PC-3 (cell line): ENCODE data around the gene TMEFF2. TPM values are rescaled to one million over a fixed set of nuclear protein-coding genes. Genes with fewer than 3 reads are reported as not detected.

Source experiments
- ATAC-seq: fragments of 200-7000 bp; cut with Tn5 transposase; 2 replicates; pipeline ENCODE4 v1.9.1; 2020; ENCODE audit warnings: mild to moderate bottlenecking, moderate library complexity
- BruUV-seq: library from RNA; stranded (reverse); fragments of 400-500 nt; replicated peaks from 2 replicates; lab custom pipeline; 2021; lab: Mats Ljungman, UMichigan
- CTCF ChIA-PET: fragments of 300-600 bp; sonication (Branson Sonifier 250); formaldehyde crosslinking; loops from one replicate; lab custom pipeline; 2022; ENCODE audit warnings: antibody characterized with exemption; lab: Charles Lee
- POLR2A ChIA-PET: fragments of 300-600 bp; sonication (Branson Sonifier 250); formaldehyde crosslinking; loops from one replicate; lab custom pipeline; 2022; ENCODE audit warnings: antibody characterized with exemption; ENCODE audit not compliant: unreplicated experiment; lab: Charles Lee
- DNase-seq: peaks from one replicate; pipeline ENCODE4 v3.0.0-alpha.2; 2015
- H2AFZ ChIP-seq: fragments of 300-600 bp; sonication (generic); 2 replicates; pipeline ENCODE4 v1.6.0; 2016; ENCODE audit warnings: antibody characterized with exemption, low read length
- H3F3A ChIP-seq: fragments of 300-600 bp; sonication (generic); one replicate; pipeline ENCODE4 v1.6.0; 2017; ENCODE audit warnings: antibody characterized with exemption, low read length, control low read depth, mild to moderate bottlenecking; ENCODE audit not compliant: unreplicated experiment
- H3K27ac ChIP-seq: fragments of 300-600 bp; sonication (generic); 2 replicates; pipeline ENCODE4 v1.5.1; 2016; ENCODE audit warnings: mild to moderate bottlenecking, low read length
- H3K27me3 ChIP-seq: fragments of 300-600 bp; sonication (generic); 2 replicates; pipeline ENCODE4 v1.6.1; 2016; ENCODE audit warnings: low read length, mixed read lengths
- H3K36me3 ChIP-seq: fragments of 300-600 bp; sonication (generic); 2 replicates; pipeline ENCODE4 v1.6.1; 2016; ENCODE audit warnings: low read depth, mixed run types, low read length, mixed read lengths
- H3K4me1 ChIP-seq: fragments of 300-600 bp; sonication (generic); 2 replicates; pipeline ENCODE4 v1.5.1; 2016; ENCODE audit warnings: low read length; ENCODE audit not compliant: insufficient read depth
- H3K4me2 ChIP-seq: fragments of 300-600 bp; sonication (generic); 2 replicates; pipeline ENCODE4 v1.6.0; 2016; ENCODE audit warnings: low read length
- H3K4me3 ChIP-seq: fragments of 300-600 bp; sonication (generic); 2 replicates; pipeline ENCODE4 v1.5.1; 2016; ENCODE audit warnings: mild to moderate bottlenecking, low read length, mixed read lengths
- H3K79me2 ChIP-seq: fragments of 300-600 bp; sonication (generic); 2 replicates; pipeline ENCODE4 v1.6.1; 2017; ENCODE audit warnings: low read length, mixed read lengths
- H3K9ac ChIP-seq: fragments of 300-600 bp; sonication (generic); 2 replicates; pipeline ENCODE4 v1.6.0; 2016; ENCODE audit warnings: mild to moderate bottlenecking, low read length
- H3K9me2 ChIP-seq: fragments of 300-600 bp; sonication (generic); replicated peaks from 2 replicates; pipeline ENCODE4 v1.6.1; 2016; ENCODE audit warnings: mixed run types, low read length, mixed read lengths
- H3K9me3 ChIP-seq: fragments of 300-600 bp; sonication (generic); 2 replicates; pipeline ENCODE4 v1.6.1; 2016; ENCODE audit warnings: low read length, mixed read lengths
- H4K20me1 ChIP-seq: fragments of 300-600 bp; sonication (generic); 2 replicates; pipeline ENCODE4 v1.6.1; 2016; ENCODE audit warnings: low read length, mixed read lengths
- EZH2 ChIP-seq: fragments of 300-600 bp; sonication (generic); IDR thresholded peaks from one replicate; pipeline ENCODE4 v1.6.1; 2017; ENCODE audit warnings: antibody characterized with exemption, mild to moderate bottlenecking, low read length; ENCODE audit not compliant: unreplicated experiment
- EZH2phosphoT487 ChIP-seq: fragments of 300-600 bp; sonication (generic); IDR thresholded peaks from 2 replicates; pipeline ENCODE4 v1.6.1; 2018; ENCODE audit warnings: mild to moderate bottlenecking, antibody characterized with exemption, low read length, borderline replicate concordance
- intact Hi-C: fragments of 100-400 bp; cut with micrococcal nuclease; formaldehyde crosslinking; loops from 2 replicates; pipeline ENCODE4 v1.9.0; 2023
- total RNA-seq: library from RNA; depleted of rRNA; stranded (reverse); fragments of >200 nt; gene quantifications from 2 replicates; pipeline ENCODE4 v1.2.3, GENCODE V29; 2014
- TF ChIP-seq, protein P1 (sequence below): fragments of 300-600 bp; sonication (generic); conservative IDR thresholded peaks from 2 replicates; pipeline ENCODE4 v1.5.1; 2017; ENCODE audit warnings: antibody characterized with exemption, low read depth, mild to moderate bottlenecking, low read length

The TMEFF2 gene
- total RNA-seq, 1 experiment from 2014 or later = not detected

DNA sequence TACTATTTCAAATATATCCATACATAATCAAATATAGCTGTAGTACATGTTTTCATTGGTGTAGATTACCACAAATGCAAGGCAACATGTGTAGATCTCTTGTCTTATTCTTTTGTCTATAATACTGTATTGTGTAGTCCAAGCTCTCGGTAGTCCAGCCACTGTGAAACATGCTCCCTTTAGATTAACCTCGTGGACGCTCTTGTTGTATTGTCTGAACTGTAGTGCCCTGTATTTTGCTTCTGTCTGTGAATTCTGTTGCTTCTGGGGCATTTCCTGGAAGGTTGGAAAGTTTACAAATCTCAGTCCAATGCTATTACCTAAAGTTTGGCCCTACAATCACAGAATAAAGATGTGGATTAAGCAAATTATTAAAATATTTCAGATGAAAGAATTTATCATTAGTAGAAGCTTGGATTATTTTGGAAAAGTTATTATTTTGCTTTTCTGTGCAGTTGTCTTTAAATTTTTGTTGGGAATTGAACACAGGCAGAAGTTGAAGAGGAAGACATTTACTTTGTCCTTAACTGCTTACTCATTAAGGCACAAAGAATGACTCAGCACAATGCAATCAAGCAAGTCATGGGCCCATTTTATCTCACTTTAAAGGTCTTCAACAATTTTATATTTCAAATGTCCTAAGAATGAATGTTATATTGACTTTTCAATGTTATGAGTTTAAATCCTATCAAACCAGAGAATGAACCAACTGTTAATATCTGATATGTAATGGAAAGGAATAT, 244.4 kb downstream of the TMEFF2 start:
- BruUV-seq = no TSS peak
- H3K79me2 ChIP-seq = no peaks in the 10 kb centered on the region
- H4K20me1 ChIP-seq = no peaks in the 10 kb centered on the region
- TF ChIP-seq, protein P1, sequence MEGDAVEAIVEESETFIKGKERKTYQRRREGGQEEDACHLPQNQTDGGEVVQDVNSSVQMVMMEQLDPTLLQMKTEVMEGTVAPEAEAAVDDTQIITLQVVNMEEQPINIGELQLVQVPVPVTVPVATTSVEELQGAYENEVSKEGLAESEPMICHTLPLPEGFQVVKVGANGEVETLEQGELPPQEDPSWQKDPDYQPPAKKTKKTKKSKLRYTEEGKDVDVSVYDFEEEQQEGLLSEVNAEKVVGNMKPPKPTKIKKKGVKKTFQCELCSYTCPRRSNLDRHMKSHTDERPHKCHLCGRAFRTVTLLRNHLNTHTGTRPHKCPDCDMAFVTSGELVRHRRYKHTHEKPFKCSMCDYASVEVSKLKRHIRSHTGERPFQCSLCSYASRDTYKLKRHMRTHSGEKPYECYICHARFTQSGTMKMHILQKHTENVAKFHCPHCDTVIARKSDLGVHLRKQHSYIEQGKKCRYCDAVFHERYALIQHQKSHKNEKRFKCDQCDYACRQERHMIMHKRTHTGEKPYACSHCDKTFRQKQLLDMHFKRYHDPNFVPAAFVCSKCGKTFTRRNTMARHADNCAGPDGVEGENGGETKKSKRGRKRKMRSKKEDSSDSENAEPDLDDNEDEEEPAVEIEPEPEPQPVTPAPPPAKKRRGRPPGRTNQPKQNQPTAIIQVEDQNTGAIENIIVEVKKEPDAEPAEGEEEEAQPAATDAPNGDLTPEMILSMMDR = no peak
- TF ChIP-seq EZH2phosphoT487 (no peak), EZH2 (no peak)
- DNase-seq (peak; percentile 36), ATAC-seq (peak; percentile 45; the same call in 1 of the 2 replicates)
- H3F3A ChIP-seq = no peaks in the 10 kb centered on the region
- no peaks in the 10 kb centered on the region for H3K9me2 ChIP-seq
- no peak overlapping the region; the same call in 1 of the 2 replicates for H3K27ac ChIP-seq
- no peak overlapping the region for H3K4me2 ChIP-seq
- no peaks in the 10 kb centered on the region for H3K27me3 ChIP-seq
- H2AFZ ChIP-seq = peak overlapping the region; percentile 33; the same call in 1 of the 2 replicates
- H3K4me1 ChIP-seq = peaks cover 12% of the 10 kb centered on the region; the same call in 1 of the 2 replicates
- no peaks in the 10 kb centered on the region for H3K9me3 ChIP-seq
- H3K36me3 ChIP-seq = no peaks in the 10 kb centered on the region
- ChIA-PET CTCF (no interaction called here), POLR2A (no interaction called here)
- intact Hi-C loops = no loop called here
- H3K4me3 ChIP-seq = no peak overlapping the region
- H3K9ac ChIP-seq = no peak overlapping the region

DNA sequence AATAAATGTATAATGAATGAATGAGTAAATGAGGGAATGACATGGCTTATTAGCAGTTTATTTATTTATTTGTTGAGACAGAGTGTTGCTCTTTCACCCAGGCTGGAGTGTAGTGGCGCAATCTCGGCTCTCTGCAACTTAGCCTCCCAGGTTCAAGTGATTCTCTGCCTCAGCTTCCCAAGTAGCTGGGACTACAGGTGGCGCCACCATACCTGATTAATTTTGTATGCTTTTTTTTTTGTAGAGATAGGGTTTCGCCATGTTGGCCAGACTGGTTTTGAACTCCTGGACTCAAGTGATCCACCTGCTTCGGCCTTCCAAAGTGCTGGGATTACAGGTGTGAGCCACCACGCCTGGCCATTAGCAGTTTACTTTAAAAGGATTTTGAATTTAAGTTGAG, 247.5 kb downstream of the TMEFF2 start:
- no peak overlapping the region for H3K4me2 ChIP-seq
- BruUV-seq = no TSS peak
- no peaks in the 10 kb centered on the region for H3K36me3 ChIP-seq
- no peaks in the 10 kb centered on the region for H3K9me3 ChIP-seq
- H3K9ac ChIP-seq = no peak overlapping the region
- TF ChIP-seq EZH2phosphoT487 (no peak), EZH2 (no peak)
- TF ChIP-seq, protein P1 = no peak
- peaks cover 12% of the 10 kb centered on the region; the same call in 1 of the 2 replicates for H3K4me1 ChIP-seq
- CTCF ChIA-PET = no interaction called here
- no peak for DNase-seq
- H2AFZ ChIP-seq = no peak overlapping the region
- POLR2A ChIA-PET = no interaction called here
- no peaks in the 10 kb centered on the region for H3K79me2 ChIP-seq
- no peaks in the 10 kb centered on the region for H3K27me3 ChIP-seq
- H3K27ac ChIP-seq = no peak overlapping the region
- H3K4me3 ChIP-seq = no peak overlapping the region
- H3F3A ChIP-seq = no peaks in the 10 kb centered on the region
- intact Hi-C loops = no loop called here
- ATAC-seq = no peak
- H3K9me2 ChIP-seq = no peaks in the 10 kb centered on the region
- H4K20me1 ChIP-seq = no peaks in the 10 kb centered on the region
